ENCODE results near the gene TNFRSF13B. TPM values are rescaled to one million over a fixed set of nuclear protein-coding genes. Genes with fewer than 3 reads are reported as not detected.
A peak's percentile ranks its signal among the peaks of the same experiment; 100 is the strongest.

Gene TNFRSF13B
- total and polyA plus RNA-seq, 2 experiments from 2014 or later, result 0.24 TPM; not detected in 1

DNA sequence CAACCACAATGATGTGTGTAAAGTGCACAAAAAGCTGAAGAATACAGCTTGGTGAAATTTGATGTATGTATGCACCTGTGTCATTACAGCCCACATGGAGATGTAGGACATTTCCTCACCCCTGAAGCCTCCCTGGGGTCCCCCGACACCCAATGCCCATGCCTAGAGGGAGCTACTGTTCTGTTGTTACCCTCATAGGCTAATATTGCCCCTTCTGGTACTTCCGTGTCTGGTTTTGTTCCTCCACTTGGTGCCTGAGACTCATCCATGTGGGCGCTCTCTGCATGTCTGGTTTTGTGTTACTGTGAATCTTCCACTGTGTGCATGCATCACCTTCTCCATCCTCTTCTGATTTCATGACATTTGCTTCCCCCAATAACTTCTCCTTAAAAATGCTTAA is 18.6 kb downstream of the TNFRSF13B start:
- H3K36me3 ChIP-seq (ENCODE audit: insufficient read depth), result no peaks in the 10 kb centered on the region
- H4K20me1 ChIP-seq (replicated peaks; ENCODE audit: insufficient read depth), result no peaks in the 10 kb centered on the region
- ATAC-seq (no peak), DNase-seq (ENCODE audit: low spot score) (no peak)
- Mint-ChIP-seq H3K4me1 (no peaks in the 10 kb centered on the region), H3K27ac (no peak overlapping the region), H3K27me3 (ENCODE audit: insufficient read depth, low read depth, poor library complexity) (peaks cover 9% of the 10 kb centered on the region), H3K9me3 (peaks cover 12% of the 10 kb centered on the region), H3K4me3 (no peak overlapping the region), H3K36me3 (ENCODE audit: low read depth) (0 out of 3 replicates have a peak, but pooled peaks cover 3% of the 10 kb centered on the region)
- TF ChIP-seq REST (IDR thresholded peaks at IDR 0.05; ENCODE audit: unreplicated experiment) (no peak), POLR2AphosphoS5 (IDR thresholded peaks at IDR 0.05; ENCODE audit: low read depth) (no peak), ZNF331 (CRISPR knock-in tag; IDR thresholded peaks at IDR 0.05; ENCODE audit: low read depth) (no peak), ZNF114 (CRISPR knock-in tag; IDR thresholded peaks at IDR 0.05) (no peak), CREB1 (CRISPR knock-in tag; IDR thresholded peaks at IDR 0.05; ENCODE audit: low read depth) (no peak), EZH2phosphoT487 (IDR thresholded peaks at IDR 0.05; ENCODE audit: unreplicated experiment) (no peak)
- TF ChIP-seq, protein P1, sequence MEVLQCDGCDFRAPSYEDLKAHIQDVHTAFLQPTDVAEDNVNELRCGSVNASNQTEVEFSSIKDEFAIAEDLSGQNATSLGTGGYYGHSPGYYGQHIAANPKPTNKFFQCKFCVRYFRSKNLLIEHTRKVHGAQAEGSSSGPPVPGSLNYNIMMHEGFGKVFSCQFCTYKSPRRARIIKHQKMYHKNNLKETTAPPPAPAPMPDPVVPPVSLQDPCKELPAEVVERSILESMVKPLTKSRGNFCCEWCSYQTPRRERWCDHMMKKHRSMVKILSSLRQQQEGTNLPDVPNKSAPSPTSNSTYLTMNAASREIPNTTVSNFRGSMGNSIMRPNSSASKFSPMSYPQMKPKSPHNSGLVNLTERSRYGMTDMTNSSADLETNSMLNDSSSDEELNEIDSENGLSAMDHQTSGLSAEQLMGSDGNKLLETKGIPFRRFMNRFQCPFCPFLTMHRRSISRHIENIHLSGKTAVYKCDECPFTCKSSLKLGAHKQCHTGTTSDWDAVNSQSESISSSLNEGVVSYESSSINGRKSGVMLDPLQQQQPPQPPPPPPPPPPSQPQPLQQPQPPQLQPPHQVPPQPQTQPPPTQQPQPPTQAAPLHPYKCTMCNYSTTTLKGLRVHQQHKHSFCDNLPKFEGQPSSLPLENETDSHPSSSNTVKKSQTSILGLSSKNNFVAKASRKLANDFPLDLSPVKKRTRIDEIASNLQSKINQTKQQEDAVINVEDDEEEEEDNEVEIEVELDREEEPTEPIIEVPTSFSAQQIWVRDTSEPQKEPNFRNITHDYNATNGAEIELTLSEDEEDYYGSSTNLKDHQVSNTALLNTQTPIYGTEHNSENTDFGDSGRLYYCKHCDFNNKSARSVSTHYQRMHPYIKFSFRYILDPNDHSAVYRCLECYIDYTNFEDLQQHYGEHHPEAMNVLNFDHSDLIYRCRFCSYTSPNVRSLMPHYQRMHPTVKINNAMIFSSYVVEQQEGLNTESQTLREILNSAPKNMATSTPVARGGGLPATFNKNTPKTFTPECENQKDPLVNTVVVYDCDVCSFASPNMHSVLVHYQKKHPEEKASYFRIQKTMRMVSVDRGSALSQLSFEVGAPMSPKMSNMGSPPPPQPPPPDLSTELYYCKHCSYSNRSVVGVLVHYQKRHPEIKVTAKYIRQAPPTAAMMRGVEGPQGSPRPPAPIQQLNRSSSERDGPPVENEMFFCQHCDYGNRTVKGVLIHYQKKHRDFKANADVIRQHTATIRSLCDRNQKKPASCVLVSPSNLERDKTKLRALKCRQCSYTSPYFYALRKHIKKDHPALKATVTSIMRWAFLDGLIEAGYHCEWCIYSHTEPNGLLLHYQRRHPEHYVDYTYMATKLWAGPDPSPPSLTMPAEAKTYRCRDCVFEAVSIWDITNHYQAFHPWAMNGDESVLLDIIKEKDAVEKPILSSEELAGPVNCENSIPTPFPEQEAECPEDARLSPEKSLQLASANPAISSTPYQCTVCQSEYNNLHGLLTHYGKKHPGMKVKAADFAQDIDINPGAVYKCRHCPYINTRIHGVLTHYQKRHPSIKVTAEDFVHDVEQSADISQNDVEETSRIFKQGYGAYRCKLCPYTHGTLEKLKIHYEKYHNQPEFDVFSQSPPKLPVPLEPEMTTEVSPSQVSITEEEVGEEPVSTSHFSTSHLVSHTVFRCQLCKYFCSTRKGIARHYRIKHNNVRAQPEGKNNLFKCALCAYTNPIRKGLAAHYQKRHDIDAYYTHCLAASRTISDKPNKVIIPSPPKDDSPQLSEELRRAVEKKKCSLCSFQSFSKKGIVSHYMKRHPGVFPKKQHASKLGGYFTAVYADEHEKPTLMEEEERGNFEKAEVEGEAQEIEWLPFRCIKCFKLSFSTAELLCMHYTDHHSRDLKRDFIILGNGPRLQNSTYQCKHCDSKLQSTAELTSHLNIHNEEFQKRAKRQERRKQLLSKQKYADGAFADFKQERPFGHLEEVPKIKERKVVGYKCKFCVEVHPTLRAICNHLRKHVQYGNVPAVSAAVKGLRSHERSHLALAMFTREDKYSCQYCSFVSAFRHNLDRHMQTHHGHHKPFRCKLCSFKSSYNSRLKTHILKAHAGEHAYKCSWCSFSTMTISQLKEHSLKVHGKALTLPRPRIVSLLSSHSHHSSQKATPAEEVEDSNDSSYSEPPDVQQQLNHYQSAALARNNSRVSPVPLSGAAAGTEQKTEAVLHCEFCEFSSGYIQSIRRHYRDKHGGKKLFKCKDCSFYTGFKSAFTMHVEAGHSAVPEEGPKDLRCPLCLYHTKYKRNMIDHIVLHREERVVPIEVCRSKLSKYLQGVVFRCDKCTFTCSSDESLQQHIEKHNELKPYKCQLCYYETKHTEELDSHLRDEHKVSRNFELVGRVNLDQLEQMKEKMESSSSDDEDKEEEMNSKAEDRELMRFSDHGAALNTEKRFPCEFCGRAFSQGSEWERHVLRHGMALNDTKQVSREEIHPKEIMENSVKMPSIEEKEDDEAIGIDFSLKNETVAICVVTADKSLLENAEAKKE (CRISPR knock-in tag; IDR thresholded peaks at IDR 0.05), result no peak
- TF ChIP-seq, protein P2, sequence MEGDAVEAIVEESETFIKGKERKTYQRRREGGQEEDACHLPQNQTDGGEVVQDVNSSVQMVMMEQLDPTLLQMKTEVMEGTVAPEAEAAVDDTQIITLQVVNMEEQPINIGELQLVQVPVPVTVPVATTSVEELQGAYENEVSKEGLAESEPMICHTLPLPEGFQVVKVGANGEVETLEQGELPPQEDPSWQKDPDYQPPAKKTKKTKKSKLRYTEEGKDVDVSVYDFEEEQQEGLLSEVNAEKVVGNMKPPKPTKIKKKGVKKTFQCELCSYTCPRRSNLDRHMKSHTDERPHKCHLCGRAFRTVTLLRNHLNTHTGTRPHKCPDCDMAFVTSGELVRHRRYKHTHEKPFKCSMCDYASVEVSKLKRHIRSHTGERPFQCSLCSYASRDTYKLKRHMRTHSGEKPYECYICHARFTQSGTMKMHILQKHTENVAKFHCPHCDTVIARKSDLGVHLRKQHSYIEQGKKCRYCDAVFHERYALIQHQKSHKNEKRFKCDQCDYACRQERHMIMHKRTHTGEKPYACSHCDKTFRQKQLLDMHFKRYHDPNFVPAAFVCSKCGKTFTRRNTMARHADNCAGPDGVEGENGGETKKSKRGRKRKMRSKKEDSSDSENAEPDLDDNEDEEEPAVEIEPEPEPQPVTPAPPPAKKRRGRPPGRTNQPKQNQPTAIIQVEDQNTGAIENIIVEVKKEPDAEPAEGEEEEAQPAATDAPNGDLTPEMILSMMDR (conservative IDR thresholded peaks at IDR 0.05; ENCODE audit: low read depth in 2 of 2), result peak in 1 of 2 experiments; percentile 23; a peak in 1 of 4 replicates
- H3K27ac ChIP-seq (ENCODE audit: low read depth), result no peak overlapping the region
- H3K4me3 ChIP-seq, result no peak overlapping the region
- H3K27me3 ChIP-seq (ENCODE audit: insufficient read depth), result no peaks in the 10 kb centered on the region
- no peak overlapping the region for H2AFZ ChIP-seq
- H3K9me2 ChIP-seq (ENCODE audit: insufficient read depth), result no peaks in the 10 kb centered on the region
- H3F3A ChIP-seq (replicated peaks; ENCODE audit: low read depth), result no peaks in the 10 kb centered on the region
- no peaks in the 10 kb centered on the region for H3K4me1 ChIP-seq (ENCODE audit: insufficient read depth)
- H3K79me2 ChIP-seq (replicated peaks; ENCODE audit: insufficient read depth), result no peaks in the 10 kb centered on the region
- H3K4me2 ChIP-seq, result no peak overlapping the region
